ENCODE results near the gene CATSPERZ.

DNA sequence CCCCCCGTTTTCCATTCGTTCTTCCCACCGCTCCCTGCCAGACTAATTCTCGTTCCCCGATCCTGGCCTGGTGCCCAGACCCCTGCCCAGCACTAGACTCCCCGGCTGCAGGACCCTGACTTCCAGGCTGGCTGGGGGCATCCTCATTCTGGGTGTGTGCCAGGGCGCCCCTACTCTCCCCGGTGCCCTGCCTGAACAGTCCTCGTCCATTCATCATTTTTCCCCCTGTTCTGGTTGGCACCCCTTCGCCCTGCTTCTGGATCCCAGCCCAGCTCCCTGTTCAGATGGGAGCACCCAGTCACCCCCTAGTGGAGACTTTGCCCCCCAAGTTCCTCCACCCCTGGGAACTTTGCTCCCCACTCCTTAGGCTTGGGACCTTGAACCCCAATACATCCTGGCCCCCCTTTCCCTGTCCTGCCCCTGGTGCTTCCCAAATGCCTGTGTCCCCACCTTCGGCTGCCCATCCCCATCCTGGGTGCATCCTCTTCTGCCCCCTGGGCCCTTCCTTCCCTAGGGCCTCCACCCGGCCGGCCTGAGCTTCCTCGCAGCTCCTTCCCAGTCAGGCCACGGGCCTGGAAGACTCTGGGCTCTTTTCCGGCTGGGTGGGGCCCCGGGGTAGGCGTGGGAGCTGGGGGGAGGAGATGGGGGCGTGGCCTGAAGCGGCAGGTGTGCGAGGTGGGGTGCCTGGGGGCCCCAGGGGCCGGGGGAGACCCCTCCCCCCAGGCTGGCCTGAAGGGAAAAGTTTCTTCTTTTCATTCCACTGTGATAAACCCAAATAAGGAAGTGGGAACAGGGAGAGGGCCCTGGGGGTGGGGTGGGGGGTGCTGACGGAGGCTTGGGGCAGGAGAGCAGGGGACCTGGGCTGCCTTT, 47.9 kb upstream of the CATSPERZ start:
- TF ChIP-seq, protein P1, sequence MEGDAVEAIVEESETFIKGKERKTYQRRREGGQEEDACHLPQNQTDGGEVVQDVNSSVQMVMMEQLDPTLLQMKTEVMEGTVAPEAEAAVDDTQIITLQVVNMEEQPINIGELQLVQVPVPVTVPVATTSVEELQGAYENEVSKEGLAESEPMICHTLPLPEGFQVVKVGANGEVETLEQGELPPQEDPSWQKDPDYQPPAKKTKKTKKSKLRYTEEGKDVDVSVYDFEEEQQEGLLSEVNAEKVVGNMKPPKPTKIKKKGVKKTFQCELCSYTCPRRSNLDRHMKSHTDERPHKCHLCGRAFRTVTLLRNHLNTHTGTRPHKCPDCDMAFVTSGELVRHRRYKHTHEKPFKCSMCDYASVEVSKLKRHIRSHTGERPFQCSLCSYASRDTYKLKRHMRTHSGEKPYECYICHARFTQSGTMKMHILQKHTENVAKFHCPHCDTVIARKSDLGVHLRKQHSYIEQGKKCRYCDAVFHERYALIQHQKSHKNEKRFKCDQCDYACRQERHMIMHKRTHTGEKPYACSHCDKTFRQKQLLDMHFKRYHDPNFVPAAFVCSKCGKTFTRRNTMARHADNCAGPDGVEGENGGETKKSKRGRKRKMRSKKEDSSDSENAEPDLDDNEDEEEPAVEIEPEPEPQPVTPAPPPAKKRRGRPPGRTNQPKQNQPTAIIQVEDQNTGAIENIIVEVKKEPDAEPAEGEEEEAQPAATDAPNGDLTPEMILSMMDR (IDR thresholded peaks at IDR 0.05), result no peak
- no peak for TF ChIP-seq ZFX (IDR thresholded peaks at IDR 0.05; ENCODE audit: borderline replicate concordance)

All from 22Rv1 (cell line).